Hepatocyte (in vitro differentiated cells): ENCODE data around the gene HMCN1. TPM values are rescaled to one million over a fixed set of nuclear protein-coding genes. Genes with fewer than 3 reads are reported as not detected.

Experiments
- DNase-seq: peaks from one replicate; pipeline ENCODE4 v3.0.0-alpha.2; 2016; ENCODE audit warnings: low spot score
- H2AFZ ChIP-seq: fragments of 200-600 bp; sonication (generic); 2 replicates; pipeline ENCODE4 v1.6.0; 2016; ENCODE audit warnings: antibody characterized with exemption, mild to moderate bottlenecking
- H3K27ac ChIP-seq: fragments of 200-600 bp; sonication (generic); 2 replicates; pipeline ENCODE4 v1.5.1; 2016; ENCODE audit warnings: mild to moderate bottlenecking
- H3K27me3 ChIP-seq: fragments of 200-600 bp; sonication (generic); 2 replicates; pipeline ENCODE4 v1.6.1; 2016
- H3K36me3 ChIP-seq: fragments of 200-600 bp; sonication (generic); replicated peaks from 2 replicates; pipeline ENCODE4 v1.5.1; 2016; ENCODE audit warnings: low read depth; ENCODE audit not compliant: insufficient read depth
- H3K4me1 ChIP-seq: fragments of 200-600 bp; sonication (generic); 2 replicates; pipeline ENCODE4 v1.5.1; 2016; ENCODE audit warnings: mild to moderate bottlenecking, moderate library complexity; ENCODE audit not compliant: insufficient read depth
- H3K4me2 ChIP-seq: fragments of 200-600 bp; sonication (generic); 2 replicates; pipeline ENCODE4 v1.6.0; 2016
- H3K4me3 ChIP-seq: fragments of 200-600 bp; sonication (generic); 2 replicates; pipeline ENCODE4 v1.5.1; 2016; ENCODE audit warnings: mild to moderate bottlenecking
- H3K79me2 ChIP-seq: fragments of 200-600 bp; sonication (generic); 2 replicates; pipeline ENCODE4 v1.6.0; 2017; ENCODE audit warnings: mild to moderate bottlenecking
- H3K9me2 ChIP-seq: fragments of 200-600 bp; sonication (generic); replicated peaks from 2 replicates; pipeline ENCODE4 v1.6.0; 2017; ENCODE audit warnings: mild to moderate bottlenecking; ENCODE audit not compliant: insufficient read depth
- H3K9me3 ChIP-seq: fragments of 200-600 bp; sonication (generic); 2 replicates; pipeline ENCODE4 v1.5.1; 2016; ENCODE audit warnings: low read depth, mild to moderate bottlenecking
- H4K20me1 ChIP-seq: fragments of 200-600 bp; sonication (generic); 2 replicates; pipeline ENCODE4 v1.6.0; 2016; ENCODE audit warnings: mild to moderate bottlenecking; ENCODE audit not compliant: insufficient read depth, poor library complexity, severe bottlenecking
- EZH2 ChIP-seq: fragments of 200-600 bp; sonication (generic); IDR thresholded peaks from 2 replicates; pipeline ENCODE4 v1.6.1; 2016; ENCODE audit warnings: antibody characterized with exemption, mild to moderate bottlenecking, borderline replicate concordance
- EZH2phosphoT487 ChIP-seq: fragments of 200-600 bp; sonication (generic); IDR thresholded peaks from one replicate; pipeline ENCODE4 v1.6.1; 2018; ENCODE audit warnings: antibody characterized with exemption, mild to moderate bottlenecking, low read depth, moderate library complexity; ENCODE audit not compliant: unreplicated experiment, severe bottlenecking
- WGBS: methylation state at CpG from one replicate; pipeline ENCODE4 v1.1.6; 2016; ENCODE audit warnings: low lambda C conversion rate; ENCODE audit errors: missing lambda C conversion rate; 5-methylcytosine and 5-hydroxymethylcytosine counted together
- polyA plus RNA-seq: library from polyadenylated mRNA; unstranded; fragments of >200 nt; fragmentation: Nextera tagmentation; extraction: Ambion mirVana; gene quantifications from 2 replicates; pipeline ENCODE4 v1.2.1, GENCODE V29; 2016
- total RNA-seq: library from RNA; depleted of rRNA; stranded (reverse); fragments of >200 nt; gene quantifications from 2 replicates; pipeline ENCODE4 v1.2.3, GENCODE V29; 2014
- TF ChIP-seq, protein P1 (sequence below): fragments of 200-600 bp; sonication (generic); IDR thresholded peaks from 2 replicates; pipeline ENCODE4 v1.5.1; 2016; ENCODE audit warnings: antibody characterized with exemption, mild to moderate bottlenecking; ENCODE audit not compliant: poor library complexity

Gene HMCN1
- total and polyA plus RNA-seq, 2 experiments from 2014 or later = 2.3 to 13.4 TPM

DNA sequence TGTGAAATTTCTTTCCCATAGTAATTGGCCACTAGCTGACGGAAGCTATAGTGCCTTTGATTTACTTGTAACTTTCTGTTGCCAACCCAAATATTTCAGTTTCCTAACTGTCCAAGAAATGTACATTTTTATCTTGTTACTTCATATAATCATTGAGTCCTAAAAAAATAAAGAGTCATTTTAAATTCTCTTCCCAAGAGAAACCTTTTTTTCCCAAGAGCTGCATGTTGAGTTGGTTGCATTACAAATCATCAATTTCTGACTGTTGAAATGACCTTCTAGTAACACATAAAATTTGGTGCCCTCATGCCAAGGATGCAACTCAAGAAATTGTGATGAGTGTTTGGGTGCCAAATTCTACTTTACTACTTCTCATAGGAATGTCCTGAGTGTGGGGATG lies 61.0 kb downstream of the HMCN1 start:
- H2AFZ ChIP-seq = no peak overlapping the region
- H3K27me3 ChIP-seq = no peaks in the 10 kb centered on the region
- 100% methylated on average over 1 of the region's 1 CpG for WGBS
- DNase-seq = no peak
- TF ChIP-seq EZH2 (no peak), EZH2phosphoT487 (no peak)
- TF ChIP-seq, protein P1, sequence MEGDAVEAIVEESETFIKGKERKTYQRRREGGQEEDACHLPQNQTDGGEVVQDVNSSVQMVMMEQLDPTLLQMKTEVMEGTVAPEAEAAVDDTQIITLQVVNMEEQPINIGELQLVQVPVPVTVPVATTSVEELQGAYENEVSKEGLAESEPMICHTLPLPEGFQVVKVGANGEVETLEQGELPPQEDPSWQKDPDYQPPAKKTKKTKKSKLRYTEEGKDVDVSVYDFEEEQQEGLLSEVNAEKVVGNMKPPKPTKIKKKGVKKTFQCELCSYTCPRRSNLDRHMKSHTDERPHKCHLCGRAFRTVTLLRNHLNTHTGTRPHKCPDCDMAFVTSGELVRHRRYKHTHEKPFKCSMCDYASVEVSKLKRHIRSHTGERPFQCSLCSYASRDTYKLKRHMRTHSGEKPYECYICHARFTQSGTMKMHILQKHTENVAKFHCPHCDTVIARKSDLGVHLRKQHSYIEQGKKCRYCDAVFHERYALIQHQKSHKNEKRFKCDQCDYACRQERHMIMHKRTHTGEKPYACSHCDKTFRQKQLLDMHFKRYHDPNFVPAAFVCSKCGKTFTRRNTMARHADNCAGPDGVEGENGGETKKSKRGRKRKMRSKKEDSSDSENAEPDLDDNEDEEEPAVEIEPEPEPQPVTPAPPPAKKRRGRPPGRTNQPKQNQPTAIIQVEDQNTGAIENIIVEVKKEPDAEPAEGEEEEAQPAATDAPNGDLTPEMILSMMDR = no peak
- no peak overlapping the region for H3K4me2 ChIP-seq
- H3K36me3 ChIP-seq = no peaks in the 10 kb centered on the region
- no peak overlapping the region for H3K4me3 ChIP-seq
- no peak overlapping the region for H3K27ac ChIP-seq
- H3K4me1 ChIP-seq = peaks cover 2% of the 10 kb centered on the region
- H3K9me2 ChIP-seq = no peaks in the 10 kb centered on the region
- no peaks in the 10 kb centered on the region for H3K9me3 ChIP-seq
- H3K79me2 ChIP-seq = no peaks in the 10 kb centered on the region
- H4K20me1 ChIP-seq = no peaks in the 10 kb centered on the region

DNA sequence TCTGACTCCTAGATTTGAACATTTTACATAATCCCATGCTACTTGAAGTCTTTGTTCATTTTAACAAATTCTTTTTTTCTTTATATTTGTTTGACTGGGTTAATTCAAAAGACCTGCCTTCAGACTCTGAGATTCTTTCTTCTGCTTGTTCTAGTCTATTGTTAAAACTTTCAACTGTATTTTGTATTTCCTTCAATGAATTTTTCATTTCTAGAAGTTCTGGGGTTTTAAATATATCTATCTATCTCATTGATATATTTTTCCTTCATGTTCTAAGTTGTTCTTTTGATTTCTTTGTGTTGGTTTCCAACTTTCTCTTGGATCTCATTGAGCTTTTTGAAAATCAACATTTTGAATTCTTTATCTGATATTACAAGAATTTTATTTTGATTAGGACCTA lies 64.3 kb downstream of the HMCN1 start:
- DNase-seq = no peak
- no peaks in the 10 kb centered on the region for H3K36me3 ChIP-seq
- no peaks in the 10 kb centered on the region for H3K9me2 ChIP-seq
- peaks cover 3% of the 10 kb centered on the region for H3K4me1 ChIP-seq
- no peak overlapping the region for H3K4me3 ChIP-seq
- H3K9me3 ChIP-seq = no peaks in the 10 kb centered on the region
- no peak overlapping the region for H2AFZ ChIP-seq
- TF ChIP-seq EZH2phosphoT487 (no peak), EZH2 (no peak)
- TF ChIP-seq, protein P1 = no peak
- H3K79me2 ChIP-seq = no peaks in the 10 kb centered on the region
- no peak overlapping the region for H3K27ac ChIP-seq
- H3K27me3 ChIP-seq = no peaks in the 10 kb centered on the region
- no peaks in the 10 kb centered on the region for H4K20me1 ChIP-seq
- no peak overlapping the region for H3K4me2 ChIP-seq

DNA sequence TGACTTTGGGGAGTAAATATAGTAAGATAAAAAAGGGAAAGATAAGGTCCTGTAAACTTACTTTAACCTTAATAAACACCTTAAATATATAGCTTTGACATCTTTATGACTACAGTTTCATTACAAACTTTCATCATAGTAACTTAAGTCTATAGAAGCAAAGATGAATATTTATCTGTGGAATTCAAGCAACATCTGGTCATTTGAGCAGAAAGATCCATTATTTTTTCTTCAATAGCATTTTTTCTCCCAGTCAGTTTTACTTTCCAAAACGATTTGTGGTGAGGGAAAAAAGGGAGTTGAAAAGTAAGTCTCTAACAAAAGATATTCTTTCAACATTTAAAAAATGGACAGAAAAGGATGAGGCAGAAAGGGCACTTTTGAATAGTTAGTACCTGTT lies 69.0 kb downstream of the HMCN1 start:
- no peak overlapping the region for H3K27ac ChIP-seq
- H3K36me3 ChIP-seq = no peaks in the 10 kb centered on the region
- no peak for TF ChIP-seq EZH2
- TF ChIP-seq, protein P1 = no peak
- no peak for TF ChIP-seq EZH2phosphoT487
- no peak for DNase-seq
- no peaks in the 10 kb centered on the region for H3K79me2 ChIP-seq
- peaks cover 15% of the 10 kb centered on the region for H3K4me1 ChIP-seq
- no peak overlapping the region for H2AFZ ChIP-seq
- 56% methylated on average over 1 of the region's 1 CpG for WGBS
- H3K27me3 ChIP-seq = no peaks in the 10 kb centered on the region
- no peak overlapping the region for H3K4me2 ChIP-seq
- no peaks in the 10 kb centered on the region for H3K9me2 ChIP-seq
- H3K4me3 ChIP-seq = no peak overlapping the region
- no peaks in the 10 kb centered on the region for H3K9me3 ChIP-seq
- H4K20me1 ChIP-seq = no peaks in the 10 kb centered on the region

DNA sequence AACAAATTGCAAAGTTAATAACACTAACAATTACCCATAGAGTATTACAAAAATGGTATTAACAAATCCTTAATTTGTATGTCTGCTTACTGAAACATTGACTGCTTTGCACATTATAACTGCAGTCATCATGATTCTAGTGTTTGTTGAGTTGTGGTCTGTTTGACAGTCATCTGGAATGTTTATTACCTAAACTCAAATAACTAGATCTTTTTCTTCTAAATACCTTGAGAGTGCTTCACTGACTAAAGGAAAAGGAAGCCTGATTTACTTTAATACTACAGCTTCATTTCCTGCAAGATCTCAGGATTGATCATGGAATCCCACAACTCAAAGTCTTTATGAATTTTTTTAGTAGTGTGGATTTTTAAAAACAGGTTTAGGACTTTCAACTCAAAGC lies 70.0 kb downstream of the HMCN1 start:
- Histone ChIP-seq H3K27ac (no peak overlapping the region), H2AFZ (no peak overlapping the region), H3K9me3 (no peaks in the 10 kb centered on the region), H3K79me2 (no peaks in the 10 kb centered on the region), H3K4me1 (peaks cover 15% of the 10 kb centered on the region), H3K36me3 (no peaks in the 10 kb centered on the region), H3K4me3 (no peak overlapping the region), H3K27me3 (no peaks in the 10 kb centered on the region), H3K4me2 (no peak overlapping the region), H4K20me1 (no peaks in the 10 kb centered on the region), H3K9me2 (no peaks in the 10 kb centered on the region)
- no peak for DNase-seq
- TF ChIP-seq EZH2phosphoT487 = no peak
- no peak for TF ChIP-seq EZH2
- TF ChIP-seq, protein P1 = no peak
